H9 (cell line): ENCODE results near the gene S100A7A. TPM values are rescaled to one million over a fixed set of nuclear protein-coding genes. Genes with fewer than 3 reads are reported as not detected.

Experiments
- DNase-seq: peaks from one replicate; pipeline ENCODE4 v3.0.0-alpha.2; 2017
- H2AFZ ChIP-seq: one replicate; pipeline ENCODE4 v1.6.1; 2013; ENCODE audit warnings: mild to moderate bottlenecking, low read length, control low read depth, moderate library complexity
- H2AK5ac ChIP-seq: 2 replicates; pipeline ENCODE4 v1.6.1; 2013; ENCODE audit warnings: low read length, control low read depth, mixed read lengths; ENCODE audit not compliant: insufficient read length
- H2BK120ac ChIP-seq: one replicate; pipeline ENCODE4 v1.6.1; 2013; ENCODE audit warnings: low read depth, mild to moderate bottlenecking, low read length, control low read depth, inconsistent platforms; ENCODE audit not compliant: poor library complexity, severe bottlenecking
- H2BK12ac ChIP-seq: 2 replicates; pipeline ENCODE4 v1.6.1; 2013; ENCODE audit warnings: low read length, control low read depth, mixed read lengths, low read depth; ENCODE audit not compliant: insufficient read length
- H2BK15ac ChIP-seq: 2 replicates; pipeline ENCODE4 v1.6.1; 2013; ENCODE audit warnings: low read depth, low read length, control low read depth
- H2BK20ac ChIP-seq: one replicate; pipeline ENCODE4 v1.6.1; 2013; ENCODE audit warnings: low read depth, mild to moderate bottlenecking, low read length, control low read depth, inconsistent platforms; ENCODE audit not compliant: poor library complexity, severe bottlenecking
- H2BK5ac ChIP-seq: 2 replicates; pipeline ENCODE4 v1.6.1; 2013; ENCODE audit warnings: low read length, control low read depth, mixed read lengths; ENCODE audit not compliant: insufficient read length
- H3K14ac ChIP-seq: 2 replicates; pipeline ENCODE4 v1.6.1; 2013; ENCODE audit warnings: low read length, control low read depth; ENCODE audit not compliant: insufficient read depth
- H3K18ac ChIP-seq: 2 replicates; pipeline ENCODE4 v1.6.1; 2013; ENCODE audit warnings: low read depth, mild to moderate bottlenecking, mixed read lengths, low read length, control low read depth; ENCODE audit not compliant: insufficient read length
- H3K23ac ChIP-seq: 2 replicates; pipeline ENCODE4 v1.6.1; 2013; ENCODE audit warnings: low read length, control low read depth, mixed read lengths, low read depth; ENCODE audit not compliant: insufficient read length
- H3K23me2 ChIP-seq: 2 replicates; pipeline ENCODE4 v1.6.1; 2013; ENCODE audit warnings: low read depth, mild to moderate bottlenecking, mixed read lengths, low read length, control low read depth; ENCODE audit not compliant: insufficient read length, poor library complexity, severe bottlenecking
- H3K27ac ChIP-seq: 2 replicates; pipeline ENCODE4 v1.5.1; 2013; ENCODE audit warnings: low read length, control low read depth, mixed read lengths, low read depth; ENCODE audit not compliant: insufficient read length
- H3K27me3 ChIP-seq: 2 replicates; pipeline ENCODE4 v1.6.1; 2013; ENCODE audit warnings: low read length, control low read depth, inconsistent platforms; ENCODE audit not compliant: insufficient read depth
- H3K4ac ChIP-seq: 2 replicates; pipeline ENCODE4 v1.6.1; 2013; ENCODE audit warnings: low read depth, mild to moderate bottlenecking, control low read depth, inconsistent platforms, low read length, moderate library complexity
- H3K4me1 ChIP-seq: 2 replicates; pipeline ENCODE4 v1.6.1; 2013; ENCODE audit warnings: low read length, control low read depth, inconsistent platforms; ENCODE audit not compliant: insufficient read depth
- H3K4me2 ChIP-seq: 2 replicates; pipeline ENCODE4 v1.6.1; 2013; ENCODE audit warnings: low read length, control low read depth, mixed read lengths; ENCODE audit not compliant: insufficient read length, insufficient read depth
- H3K56ac ChIP-seq: 2 replicates; pipeline ENCODE4 v1.6.1; 2013; ENCODE audit warnings: low read depth, mild to moderate bottlenecking, mixed read lengths, low read length, control low read depth; ENCODE audit not compliant: insufficient read length
- H3K79me1 ChIP-seq: 2 replicates; pipeline ENCODE4 v1.6.1; 2013; ENCODE audit warnings: low read depth, mild to moderate bottlenecking, moderate library complexity, low read length, control low read depth, inconsistent platforms; ENCODE audit not compliant: insufficient read depth, poor library complexity, severe bottlenecking
- H3K79me2 ChIP-seq: 2 replicates; pipeline ENCODE4 v1.6.1; 2013; ENCODE audit warnings: low read length, control low read depth, inconsistent platforms; ENCODE audit not compliant: insufficient read depth
- H3K9ac ChIP-seq: 2 replicates; pipeline ENCODE4 v1.6.1; 2013; ENCODE audit warnings: low read length, control low read depth, mixed read lengths; ENCODE audit not compliant: insufficient read length; ENCODE audit errors: extremely low read depth
- H3K9me3 ChIP-seq: one replicate; pipeline ENCODE4 v1.6.1; 2013; ENCODE audit warnings: low read depth, low read length, inconsistent platforms; ENCODE audit not compliant: control insufficient read depth
- H3T11ph ChIP-seq: one replicate; pipeline ENCODE4 v1.6.1; 2013; ENCODE audit warnings: mild to moderate bottlenecking, low read length, control low read depth, inconsistent platforms
- H4K20me1 ChIP-seq: one replicate; pipeline ENCODE4 v1.6.1; 2013; ENCODE audit not compliant: control insufficient read depth, insufficient read length, insufficient read depth
- H4K5ac ChIP-seq: 2 replicates; pipeline ENCODE4 v1.6.1; 2013; ENCODE audit warnings: low read depth, mild to moderate bottlenecking, mixed read lengths, low read length, control low read depth; ENCODE audit not compliant: insufficient read length
- H4K8ac ChIP-seq: replicated peaks from 2 replicates; pipeline ENCODE4 v1.6.1; 2013; ENCODE audit warnings: low read length, control low read depth, mixed read lengths, low read depth; ENCODE audit not compliant: insufficient read length
- H4K91ac ChIP-seq: 2 replicates; pipeline ENCODE4 v1.6.1; 2013; ENCODE audit warnings: low read depth, mild to moderate bottlenecking, moderate library complexity, mixed read lengths, low read length, control low read depth; ENCODE audit not compliant: insufficient read length
- H3K27ac Mint-ChIP-seq, 3 experiments: 2 replicates in 2 of 3; 3 replicates in 1 of 3; pipeline ENCODE4 v1.8.0; 2020 to 2021; ENCODE audit warnings: mixed read lengths in 3 of 3, mild to moderate bottlenecking in 1 of 3, moderate library complexity in 1 of 3
- H3K27me3 Mint-ChIP-seq: 2 replicates; pipeline ENCODE4 v1.8.0; 2021; ENCODE audit warnings: low read depth, mild to moderate bottlenecking, moderate library complexity, mixed read lengths
- H3K36me3 Mint-ChIP-seq, 3 experiments: 2 replicates in 2 of 3; 3 replicates in 1 of 3; pipeline ENCODE4 v1.8.0; 2020 to 2021; ENCODE audit warnings: low read depth in 3 of 3, mixed read lengths in 3 of 3; ENCODE audit not compliant: insufficient read depth in 1 of 3
- H3K4me1 Mint-ChIP-seq, 2 experiments: 2 replicates each; pipeline ENCODE4 v1.8.0; 2020; ENCODE audit warnings: mixed read lengths in 2 of 2
- H3K4me3 Mint-ChIP-seq, 2 experiments: 2 replicates in 1 of 2; 3 replicates in 1 of 2; pipeline ENCODE4 v1.8.0; 2020 to 2021; ENCODE audit warnings: mild to moderate bottlenecking in 2 of 2, mixed read lengths in 2 of 2, moderate library complexity in 1 of 2
- H3K9me3 Mint-ChIP-seq, 2 experiments: 2 replicates in 1 of 2; 3 replicates in 1 of 2; pipeline ENCODE4 v1.8.0; 2020; ENCODE audit warnings: mild to moderate bottlenecking in 2 of 2, mixed read lengths in 2 of 2, moderate library complexity in 1 of 2
- CTCF ChIP-seq: fragments of 200-600 bp; sonication (generic); conservative IDR thresholded peaks from 3 replicates; pipeline ENCODE4 v1.8.0; 2021; ENCODE audit warnings: antibody characterized with exemption, mild to moderate bottlenecking
- WGBS: extraction: QIAGEN DNeasy Blood & Tissue Kit; methylation state at CpG from one replicate; pipeline ENCODE4 v1.1.7; 2013; ENCODE audit warnings: missing lambda C conversion rate, low lambda C conversion rate, mixed read lengths; ENCODE audit not compliant: insufficient read length; ENCODE audit errors: extremely low coverage; 5-methylcytosine and 5-hydroxymethylcytosine counted together
- total RNA-seq: library from RNA; stranded (reverse); gene quantifications from 2 replicates; pipeline ENCODE4 v1.2.1, GENCODE V29; 2021

Gene S100A7A
- total RNA-seq, 1 experiment from 2014 or later: not detected

GRCh38 chr1:153443486-153443885, 27.2 kb downstream of the S100A7A start:
- Histone ChIP-seq H3K79me2 (no peaks in the 10 kb centered on the region), H2BK120ac (no peak overlapping the region), H3T11ph (no peak overlapping the region), H3K18ac (no peak overlapping the region), H3K9ac (no peak overlapping the region), H2BK15ac (no peak overlapping the region), H2BK20ac (no peak overlapping the region), H3K4me1 (no peaks in the 10 kb centered on the region), H2AFZ (no peak overlapping the region), H4K91ac (no peak overlapping the region), H4K8ac (no peak overlapping the region), H4K20me1 (no peaks in the 10 kb centered on the region), H3K27me3 (no peaks in the 10 kb centered on the region), H3K27ac (no peak overlapping the region), H3K56ac (no peak overlapping the region), H2BK5ac (no peak overlapping the region), H4K5ac (no peak overlapping the region), H3K23me2 (no peaks in the 10 kb centered on the region), H3K4ac (no peak overlapping the region), H3K79me1 (no peaks in the 10 kb centered on the region), H3K4me2 (no peak overlapping the region), H3K23ac (no peak overlapping the region), H3K9me3 (no peaks in the 10 kb centered on the region), H2AK5ac (no peak overlapping the region), H3K14ac (no peak overlapping the region), H2BK12ac (no peak overlapping the region)
- Mint-ChIP-seq H3K27me3 (peaks cover 28% of the 10 kb centered on the region), H3K4me3 (no peak overlapping the region), H3K36me3 (no peaks in the 10 kb centered on the region), H3K4me1 (no peaks in the 10 kb centered on the region), H3K27ac (peak overlapping the region in 1 of 3 experiments; percentile 65; a peak in 1 of 7 replicates), H3K9me3 (no peaks in the 10 kb centered on the region; a peak in 1 of 5 replicates)
- WGBS: no CpG with 5 or more reads among the region's 4 CpGs
- no peak for DNase-seq
- no peak for TF ChIP-seq CTCF
